ENCODE results near the gene PARP3. TPM values are rescaled to one million over a fixed set of nuclear protein-coding genes. Genes with fewer than 3 reads are reported as not detected.

PARP3 gene
- polyA plus RNA-seq, 1 of the 3 experiments (the other 2 are of a cell fraction): 31.1 TPM

DNA sequence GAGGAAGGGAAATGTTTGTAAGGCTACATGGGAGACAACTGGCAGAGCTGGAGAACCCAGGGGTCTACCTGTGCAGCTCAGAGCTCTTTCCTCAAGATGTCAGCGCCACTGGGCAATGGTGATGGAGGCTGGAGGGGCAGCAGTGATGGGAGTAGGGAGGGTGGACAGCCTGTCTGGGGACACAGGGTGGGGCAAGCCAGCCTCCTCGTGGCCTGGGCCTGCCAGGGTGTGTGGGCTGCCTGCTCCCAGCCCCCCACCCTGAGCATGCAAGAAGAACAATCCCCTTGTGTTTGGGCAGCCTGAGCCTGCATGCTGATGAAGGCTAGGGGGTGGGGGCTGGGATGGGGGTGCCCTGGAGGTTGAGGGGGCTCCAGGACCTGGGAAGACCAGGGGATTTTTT is 23.9 kb downstream of the PARP3 start:
- no peaks in the 10 kb centered on the region for H3K27me3 ChIP-seq (ENCODE audit: insufficient read depth)
- H3K9me3 ChIP-seq: no peaks in the 10 kb centered on the region
- H3F3A ChIP-seq (replicated peaks; ENCODE audit: insufficient read depth): peaks cover 12% of the 10 kb centered on the region
- no peaks in the 10 kb centered on the region for H3K9me2 ChIP-seq
- H3K27ac ChIP-seq (ENCODE audit: low read depth in 2 of 2, low read length in 1 of 2): peak overlapping the region in 1 of 2 experiments; percentile 74; a peak in 1 of 4 replicates
- ChIA-PET CTCF (interaction anchor here (0.8 to 10.7 kb wide), 5 partner anchors 8 to 38 kb away, joined by 3 to 84 read pairs (median 10); partner anchors contain the start of genes ABHD14A, ABHD14B, PARP3 and RRP9), POLR2A (interaction anchor here (1.5 kb wide), 1 partner anchor 13 kb away, joined by 4 read pairs; no protein-coding TSS in a partner anchor)
- H2AFZ ChIP-seq (ENCODE audit: low read depth): no peak overlapping the region
- H3K9ac ChIP-seq: 0 out of 2 replicates have a peak overlapping the region, but pooled peaks have one; percentile 79
- peaks cover 39% of the 10 kb centered on the region for H3K79me2 ChIP-seq (ENCODE audit: insufficient read depth)
- H3K4me2 ChIP-seq: peak overlapping the region; percentile 99
- peaks cover 4 to 61% of the 10 kb centered on the region in 2 experiments; a peak in 2 of 4 replicates for H3K4me1 ChIP-seq (ENCODE audit: control insufficient read depth in 1 of 2, insufficient read depth in 2 of 2, low read depth in 1 of 2, low read length in 1 of 2)
- H3K4me3 ChIP-seq (ENCODE audit: low read depth in 2 of 2, low read length in 1 of 2): peak overlapping the region; percentile 76 to 79
- WGBS (ENCODE audit: low lambda C conversion rate): 93% methylated on average over 2 of the region's 2 CpGs
- peaks cover 0 to 5% of the 10 kb centered on the region in 2 experiments for H3K36me3 ChIP-seq (replicated peaks in 1 of 2; ENCODE audit: control insufficient read depth in 1 of 2, insufficient read depth in 2 of 2, low read length in 1 of 2)
- TF ChIP-seq ELF1 (IDR thresholded peaks at IDR 0.05): no peak
- DNase-seq: no peak
- 0 out of 2 replicates have a peak, but pooled peaks cover 4% of the 10 kb centered on the region for H4K20me1 ChIP-seq (ENCODE audit: insufficient read depth)

DNA sequence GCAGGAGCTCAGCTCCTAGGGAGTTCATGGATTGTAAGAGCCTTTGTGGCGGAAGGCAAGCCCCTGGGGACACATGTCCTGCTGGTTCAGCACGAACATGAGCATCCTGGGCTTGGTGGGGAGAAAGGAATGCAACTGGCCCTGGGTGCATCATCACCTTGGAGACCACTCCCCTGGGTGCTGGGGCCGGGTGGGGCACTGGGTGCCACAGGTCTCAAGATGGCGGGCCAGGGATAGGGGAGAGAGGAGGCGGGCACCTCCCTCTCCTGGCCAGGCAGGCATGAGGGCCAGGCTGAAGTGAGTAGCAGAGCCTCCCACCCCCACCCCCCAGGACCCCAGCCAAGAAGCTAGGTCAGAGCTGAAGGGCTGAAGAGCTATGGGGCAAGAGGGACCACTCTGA is 24.3 kb downstream of the PARP3 start:
- CTCF ChIA-PET: interaction anchor here (1.0 to 10.7 kb wide), 5 partner anchors 7 to 36 kb away, joined by 3 to 84 read pairs (median 10); partner anchors contain the start of genes ABHD14A, ABHD14B, GPR62 and PARP3

More for the DNA sequence above, 24.3 kb downstream of the PARP3 start:
- no peaks in the 10 kb centered on the region for H3K27me3 ChIP-seq (ENCODE audit: insufficient read depth)
- H4K20me1 ChIP-seq (ENCODE audit: insufficient read depth): 0 out of 2 replicates have a peak, but pooled peaks cover 4% of the 10 kb centered on the region
- H2AFZ ChIP-seq (ENCODE audit: low read depth): no peak overlapping the region
- H3K4me3 ChIP-seq (ENCODE audit: low read depth in 2 of 2, low read length in 1 of 2): peak overlapping the region; percentile 76 to 79
- POLR2A ChIA-PET: interaction anchor here (3.9 kb wide), 1 partner anchor 24 kb away, joined by 19 read pairs; the partner anchor contains the start of genes PARP3 and RRP9
- H3K27ac ChIP-seq (ENCODE audit: low read depth in 2 of 2, low read length in 1 of 2): peak overlapping the region in 1 of 2 experiments; percentile 74; a peak in 3 of 4 replicates
- H3K4me2 ChIP-seq: peak overlapping the region; percentile 99
- H3K9ac ChIP-seq: peak overlapping the region; percentile 79
- H3K36me3 ChIP-seq (replicated peaks in 1 of 2; ENCODE audit: control insufficient read depth in 1 of 2, insufficient read depth in 2 of 2, low read length in 1 of 2): peaks cover 0 to 1% of the 10 kb centered on the region in 2 experiments
- H3F3A ChIP-seq (replicated peaks; ENCODE audit: insufficient read depth): peaks cover 12% of the 10 kb centered on the region
- peaks cover 39% of the 10 kb centered on the region for H3K79me2 ChIP-seq (ENCODE audit: insufficient read depth)
- no peaks in the 10 kb centered on the region for H3K9me2 ChIP-seq
- no peak for DNase-seq
- TF ChIP-seq MEF2A (IDR thresholded peaks at IDR 0.05; ENCODE audit: borderline replicate concordance, low read depth) (no peak), RAD21 (IDR thresholded peaks at IDR 0.05; ENCODE audit: low read length) (no peak), NRF1 (IDR thresholded peaks at IDR 0.05; ENCODE audit: low read depth, low read length) (no peak), RCOR1 (IDR thresholded peaks at IDR 0.05; ENCODE audit: low read length) (no peak), GABPA (IDR thresholded peaks at IDR 0.05; ENCODE audit: low read depth) (no peak), YY1 (IDR thresholded peaks at IDR 0.05; ENCODE audit: low read depth) (no peak), JUND (IDR thresholded peaks at IDR 0.05) (no peak), RXRA (IDR thresholded peaks at IDR 0.05; ENCODE audit: borderline replicate concordance, low read depth) (no peak), CHD2 (IDR thresholded peaks at IDR 0.05; ENCODE audit: low read length, partially characterized antibody) (no peak), EZH2phosphoT487 (IDR thresholded peaks at IDR 0.05; ENCODE audit: borderline replicate concordance, low read depth) (no peak), GATA2 (CRISPR knock-in tag; IDR thresholded peaks at IDR 0.05) (no peak), EP300 (IDR thresholded peaks at IDR 0.05; ENCODE audit: borderline replicate concordance in 1 of 2, low read depth in 1 of 2, low read length in 1 of 2) (no peak), TCF12 (IDR thresholded peaks at IDR 0.05) (no peak)
- TF ChIP-seq, protein P1, sequence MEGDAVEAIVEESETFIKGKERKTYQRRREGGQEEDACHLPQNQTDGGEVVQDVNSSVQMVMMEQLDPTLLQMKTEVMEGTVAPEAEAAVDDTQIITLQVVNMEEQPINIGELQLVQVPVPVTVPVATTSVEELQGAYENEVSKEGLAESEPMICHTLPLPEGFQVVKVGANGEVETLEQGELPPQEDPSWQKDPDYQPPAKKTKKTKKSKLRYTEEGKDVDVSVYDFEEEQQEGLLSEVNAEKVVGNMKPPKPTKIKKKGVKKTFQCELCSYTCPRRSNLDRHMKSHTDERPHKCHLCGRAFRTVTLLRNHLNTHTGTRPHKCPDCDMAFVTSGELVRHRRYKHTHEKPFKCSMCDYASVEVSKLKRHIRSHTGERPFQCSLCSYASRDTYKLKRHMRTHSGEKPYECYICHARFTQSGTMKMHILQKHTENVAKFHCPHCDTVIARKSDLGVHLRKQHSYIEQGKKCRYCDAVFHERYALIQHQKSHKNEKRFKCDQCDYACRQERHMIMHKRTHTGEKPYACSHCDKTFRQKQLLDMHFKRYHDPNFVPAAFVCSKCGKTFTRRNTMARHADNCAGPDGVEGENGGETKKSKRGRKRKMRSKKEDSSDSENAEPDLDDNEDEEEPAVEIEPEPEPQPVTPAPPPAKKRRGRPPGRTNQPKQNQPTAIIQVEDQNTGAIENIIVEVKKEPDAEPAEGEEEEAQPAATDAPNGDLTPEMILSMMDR (IDR thresholded peaks at IDR 0.05): no peak
- TF ChIP-seq, protein P2, sequence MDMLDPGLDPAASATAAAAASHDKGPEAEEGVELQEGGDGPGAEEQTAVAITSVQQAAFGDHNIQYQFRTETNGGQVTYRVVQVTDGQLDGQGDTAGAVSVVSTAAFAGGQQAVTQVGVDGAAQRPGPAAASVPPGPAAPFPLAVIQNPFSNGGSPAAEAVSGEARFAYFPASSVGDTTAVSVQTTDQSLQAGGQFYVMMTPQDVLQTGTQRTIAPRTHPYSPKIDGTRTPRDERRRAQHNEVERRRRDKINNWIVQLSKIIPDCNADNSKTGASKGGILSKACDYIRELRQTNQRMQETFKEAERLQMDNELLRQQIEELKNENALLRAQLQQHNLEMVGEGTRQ (IDR thresholded peaks at IDR 0.05; ENCODE audit: borderline replicate concordance, low read depth, low read length): no peak
- TF ChIP-seq, protein P3, sequence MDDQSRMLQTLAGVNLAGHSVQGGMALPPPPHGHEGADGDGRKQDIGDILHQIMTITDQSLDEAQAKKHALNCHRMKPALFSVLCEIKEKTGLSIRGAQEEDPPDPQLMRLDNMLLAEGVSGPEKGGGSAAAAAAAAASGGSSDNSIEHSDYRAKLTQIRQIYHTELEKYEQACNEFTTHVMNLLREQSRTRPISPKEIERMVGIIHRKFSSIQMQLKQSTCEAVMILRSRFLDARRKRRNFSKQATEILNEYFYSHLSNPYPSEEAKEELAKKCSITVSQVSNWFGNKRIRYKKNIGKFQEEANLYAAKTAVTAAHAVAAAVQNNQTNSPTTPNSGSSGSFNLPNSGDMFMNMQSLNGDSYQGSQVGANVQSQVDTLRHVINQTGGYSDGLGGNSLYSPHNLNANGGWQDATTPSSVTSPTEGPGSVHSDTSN (IDR thresholded peaks at IDR 0.05): no peak
- peaks cover 4 to 66% of the 10 kb centered on the region in 2 experiments; a peak in 2 of 4 replicates for H3K4me1 ChIP-seq (ENCODE audit: control insufficient read depth in 1 of 2, insufficient read depth in 2 of 2, low read depth in 1 of 2, low read length in 1 of 2)
- WGBS (ENCODE audit: low lambda C conversion rate): 100% methylated on average over 3 of the region's 5 CpGs
- no peaks in the 10 kb centered on the region for H3K9me3 ChIP-seq

Measured in SK-N-SH (cell line).